ENCODE measurements around the gene RAC2.

Gene RAC2

GRCh38 chr22:37194750-37195149 is 49.3 kb downstream of the RAC2 start:
- Histone ChIP-seq H3K27ac (ENCODE audit: low read depth, low read length, poor library complexity, severe bottlenecking) (no peak overlapping the region), H3K4me1 (ENCODE audit: insufficient read depth, low read length, severe bottlenecking) (peaks cover 8% of the 10 kb centered on the region)
- no peak for TF ChIP-seq CTCF (IDR thresholded peaks at IDR 0.05; ENCODE audit: low read length)
- no peak for TF ChIP-seq EZH2 (IDR thresholded peaks at IDR 0.05; ENCODE audit: borderline replicate concordance, low read length)

GRCh38 chr22:37193629-37194191 is 50.4 kb downstream of the RAC2 start:
- H4K20me1 ChIP-seq (ENCODE audit: insufficient read depth, low read length), result no peaks in the 10 kb centered on the region
- peaks cover 12% of the 10 kb centered on the region for H3K9me3 ChIP-seq (ENCODE audit: low read length)
- H3K79me2 ChIP-seq (ENCODE audit: insufficient read depth, low read length), result no peaks in the 10 kb centered on the region
- H3K4me3 ChIP-seq (ENCODE audit: low read depth, low read length, poor library complexity, severe bottlenecking), result no peak overlapping the region
- H3K27ac ChIP-seq (ENCODE audit: low read depth, low read length, poor library complexity, severe bottlenecking), result no peak overlapping the region
- peaks cover 15% of the 10 kb centered on the region; the same call in 1 of the 2 replicates for H3K27me3 ChIP-seq (ENCODE audit: insufficient read depth, low read length)
- no peaks in the 10 kb centered on the region for H3K9me2 ChIP-seq (ENCODE audit: low read depth, low read length)
- TF ChIP-seq EZH2 (IDR thresholded peaks at IDR 0.05; ENCODE audit: borderline replicate concordance, low read length), result no peak
- TF ChIP-seq CTCF (IDR thresholded peaks at IDR 0.05; ENCODE audit: low read length), result no peak
- H3K36me3 ChIP-seq (ENCODE audit: insufficient read depth, low read length), result no peaks in the 10 kb centered on the region; the same call in 1 of the 2 replicates
- H3K4me2 ChIP-seq (ENCODE audit: low read length), result no peak overlapping the region
- no peak overlapping the region for H3K9ac ChIP-seq (ENCODE audit: low read length)
- peaks cover 4% of the 10 kb centered on the region for H3K4me1 ChIP-seq (ENCODE audit: insufficient read depth, low read length, severe bottlenecking)
- H2AFZ ChIP-seq (ENCODE audit: low read length), result no peak overlapping the region
- H3F3A ChIP-seq (ENCODE audit: insufficient read depth, low read length), result no peaks in the 10 kb centered on the region

More at GRCh38 chr22:37194750-37195149, 49.3 kb downstream of the RAC2 start:
- Histone ChIP-seq H3K79me2 (ENCODE audit: insufficient read depth, low read length) (no peaks in the 10 kb centered on the region), H3K9me2 (ENCODE audit: low read depth, low read length) (no peaks in the 10 kb centered on the region), H3K9ac (ENCODE audit: low read length) (no peak overlapping the region), H3F3A (ENCODE audit: insufficient read depth, low read length) (no peaks in the 10 kb centered on the region), H2AFZ (ENCODE audit: low read length) (no peak overlapping the region), H3K4me2 (ENCODE audit: low read length) (no peak overlapping the region), H3K9me3 (ENCODE audit: low read length) (peaks cover 12% of the 10 kb centered on the region), H4K20me1 (ENCODE audit: insufficient read depth, low read length) (no peaks in the 10 kb centered on the region), H3K36me3 (ENCODE audit: insufficient read depth, low read length) (no peaks in the 10 kb centered on the region; the same call in 1 of the 2 replicates), H3K4me3 (ENCODE audit: low read depth, low read length, poor library complexity, severe bottlenecking) (no peak overlapping the region), H3K27me3 (ENCODE audit: insufficient read depth, low read length) (peaks cover 15% of the 10 kb centered on the region; the same call in 1 of the 2 replicates)

GRCh38 chr22:37192741-37193140 is 51.3 kb downstream of the RAC2 start:
- peaks cover 12% of the 10 kb centered on the region for H3K9me3 ChIP-seq (ENCODE audit: low read length)
- H3K4me3 ChIP-seq (ENCODE audit: low read depth, low read length, poor library complexity, severe bottlenecking), result no peak overlapping the region
- H2AFZ ChIP-seq (ENCODE audit: low read length), result no peak overlapping the region
- H3K9me2 ChIP-seq (ENCODE audit: low read depth, low read length), result no peaks in the 10 kb centered on the region
- no peak overlapping the region for H3K9ac ChIP-seq (ENCODE audit: low read length)
- H3K4me2 ChIP-seq (ENCODE audit: low read length), result no peak overlapping the region
- H3K27ac ChIP-seq (ENCODE audit: low read depth, low read length, poor library complexity, severe bottlenecking), result no peak overlapping the region
- peaks cover 15% of the 10 kb centered on the region; the same call in 1 of the 2 replicates for H3K27me3 ChIP-seq (ENCODE audit: insufficient read depth, low read length)
- H3F3A ChIP-seq (ENCODE audit: insufficient read depth, low read length), result no peaks in the 10 kb centered on the region
- TF ChIP-seq EZH2 (IDR thresholded peaks at IDR 0.05; ENCODE audit: borderline replicate concordance, low read length) (no peak), CTCF (IDR thresholded peaks at IDR 0.05; ENCODE audit: low read length) (no peak)
- no peaks in the 10 kb centered on the region for H3K4me1 ChIP-seq (ENCODE audit: insufficient read depth, low read length, severe bottlenecking)
- no peaks in the 10 kb centered on the region for H3K79me2 ChIP-seq (ENCODE audit: insufficient read depth, low read length)
- H4K20me1 ChIP-seq (ENCODE audit: insufficient read depth, low read length), result no peaks in the 10 kb centered on the region
- H3K36me3 ChIP-seq (ENCODE audit: insufficient read depth, low read length), result no peaks in the 10 kb centered on the region; the same call in 1 of the 2 replicates
